PFSK-1 (cell line): Measurements from ENCODE around the gene PHLDB1.

Experiments
- FOXP2 ChIP-seq: optimal IDR thresholded peaks from 2 replicates; pipeline ENCODE3; 2011; ENCODE audit warnings: borderline replicate concordance, control low read depth, inconsistent platforms; ENCODE audit not compliant: insufficient read depth; ENCODE audit errors: extremely low read length, extremely low read depth
- POLR2AphosphoS5 ChIP-seq: IDR thresholded peaks from 2 replicates; pipeline ENCODE4 v1.6.1; 2012; ENCODE audit warnings: low read depth, mild to moderate bottlenecking, control low read depth, low read length, moderate library complexity
- REST ChIP-seq, 2 experiments: IDR thresholded peaks; 2 replicates each; pipeline versions ENCODE4 v1.6.1 to v1.8.0; 2011 to 2012; ENCODE audit warnings: low read depth in 2 of 2, low read length in 2 of 2, control low read depth in 1 of 2, inconsistent platforms in 1 of 2, mild to moderate bottlenecking in 1 of 2, moderate library complexity in 1 of 2; ENCODE audit not compliant: insufficient read depth in 1 of 2
- SIN3A ChIP-seq: IDR thresholded peaks from 2 replicates; pipeline ENCODE4 v1.6.1; 2012; ENCODE audit warnings: mild to moderate bottlenecking, low read length, moderate library complexity, borderline replicate concordance; ENCODE audit not compliant: insufficient read depth
- TAF1 ChIP-seq: IDR thresholded peaks from 2 replicates; pipeline ENCODE4 v1.6.1; 2012; ENCODE audit warnings: low read length, control low read depth, borderline replicate concordance; ENCODE audit not compliant: insufficient read depth

Gene PHLDB1

GRCh38 chr11:118614511-118614910 lies 7.1 kb downstream of the PHLDB1 start:
- TF ChIP-seq REST (IDR thresholded peaks at IDR 0.05; ENCODE audit: insufficient read depth in 1 of 2, low read depth in 2 of 2, low read length in 2 of 2) (no peak), POLR2AphosphoS5 (no peak), FOXP2 (no peak), TAF1 (no peak), SIN3A (no peak)

- no peak for TF ChIP-seq REST (IDR thresholded peaks at IDR 0.05; ENCODE audit: insufficient read depth in 1 of 2, low read depth in 2 of 2, low read length in 2 of 2)
- TF ChIP-seq TAF1: no peak
- no peak for TF ChIP-seq FOXP2
- TF ChIP-seq POLR2AphosphoS5: no peak
These were observed 8.0 kb downstream of the PHLDB1 start for GRCh38 chr11:118615282-118615975.

GRCh38 chr11:118615976-118616371 lies 8.6 kb downstream of the PHLDB1 start:
- TF ChIP-seq POLR2AphosphoS5: no peak
- TF ChIP-seq FOXP2: no peak

GRCh38 chr11:118618115-118618990 lies 10.9 kb downstream of the PHLDB1 start:
- TF ChIP-seq FOXP2 (peak; percentile 77), REST (IDR thresholded peaks at IDR 0.05; ENCODE audit: insufficient read depth in 1 of 2, low read depth in 2 of 2, low read length in 2 of 2) (no peak)

- TF ChIP-seq REST (IDR thresholded peaks at IDR 0.05; ENCODE audit: insufficient read depth in 1 of 2, low read depth in 2 of 2, low read length in 2 of 2): no peak
- TF ChIP-seq TAF1: no peak
- no peak for TF ChIP-seq SIN3A
- TF ChIP-seq FOXP2: no peak
- TF ChIP-seq POLR2AphosphoS5: no peak
These were observed 11.6 kb downstream of the PHLDB1 start for GRCh38 chr11:118618991-118619375.
